Right lobe of liver (tissue), 4 donors: ENCODE data around the gene PDCL3.

Source experiments
- POLR2A ChIP-seq: fragments of 450-650 bp; IDR thresholded peaks from one replicate; pipeline ENCODE4 v1.6.1; 2017; ENCODE audit warnings: antibody characterized with exemption, mild to moderate bottlenecking
- TF ChIP-seq, protein P1 (sequence below), 4 donors: fragments of 200-600 bp in 3 of 4; fragments of 450-650 bp in 1 of 4; IDR thresholded peaks; one replicate each; pipeline versions ENCODE4 v1.5.1 to v1.8.0; 2016 to 2022; ENCODE audit warnings: antibody characterized with exemption in 4 of 4, mild to moderate bottlenecking in 2 of 4
- donor health status: DM: no; HTN: no; CAD: no.
- donor health status: DM: no; HTN: no; CAD: no.
- donor health status: DM: no; HTN: yes; CAD: no.

GRCh38 chr2:100526868-100527267 is 35.9 kb upstream of the PDCL3 start:
- TF ChIP-seq, protein P1, sequence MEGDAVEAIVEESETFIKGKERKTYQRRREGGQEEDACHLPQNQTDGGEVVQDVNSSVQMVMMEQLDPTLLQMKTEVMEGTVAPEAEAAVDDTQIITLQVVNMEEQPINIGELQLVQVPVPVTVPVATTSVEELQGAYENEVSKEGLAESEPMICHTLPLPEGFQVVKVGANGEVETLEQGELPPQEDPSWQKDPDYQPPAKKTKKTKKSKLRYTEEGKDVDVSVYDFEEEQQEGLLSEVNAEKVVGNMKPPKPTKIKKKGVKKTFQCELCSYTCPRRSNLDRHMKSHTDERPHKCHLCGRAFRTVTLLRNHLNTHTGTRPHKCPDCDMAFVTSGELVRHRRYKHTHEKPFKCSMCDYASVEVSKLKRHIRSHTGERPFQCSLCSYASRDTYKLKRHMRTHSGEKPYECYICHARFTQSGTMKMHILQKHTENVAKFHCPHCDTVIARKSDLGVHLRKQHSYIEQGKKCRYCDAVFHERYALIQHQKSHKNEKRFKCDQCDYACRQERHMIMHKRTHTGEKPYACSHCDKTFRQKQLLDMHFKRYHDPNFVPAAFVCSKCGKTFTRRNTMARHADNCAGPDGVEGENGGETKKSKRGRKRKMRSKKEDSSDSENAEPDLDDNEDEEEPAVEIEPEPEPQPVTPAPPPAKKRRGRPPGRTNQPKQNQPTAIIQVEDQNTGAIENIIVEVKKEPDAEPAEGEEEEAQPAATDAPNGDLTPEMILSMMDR (IDR thresholded peaks at IDR 0.05), result no peak
- no peak for TF ChIP-seq POLR2A
